ENCODE results near the gene DCD.
A peak's percentile ranks its signal among the peaks of the same experiment; 100 is the strongest.

The DCD gene

GRCh38 chr12:54605138-54605970 is 42.8 kb downstream of the DCD start:
- DNase-seq: no peak

GRCh38 chr12:54604436-54604835 is 43.7 kb downstream of the DCD start:
- DNase-seq: no peak

- DNase-seq: no peak
Observed at GRCh38 chr12:54603872-54604271, 44.3 kb downstream of the DCD start.

GRCh38 chr12:54603173-54603814 is 44.9 kb downstream of the DCD start:
- peak; percentile 74 for DNase-seq

- no peak for DNase-seq
Observed at GRCh38 chr12:54602661-54603060, 45.5 kb downstream of the DCD start.

GRCh38 chr12:54601841-54602240 is 46.3 kb downstream of the DCD start:
- DNase-seq: peak; percentile 33

- DNase-seq: no peak
Observed at GRCh38 chr12:54598970-54599369, 49.2 kb downstream of the DCD start.

GRCh38 chr12:54596526-54596946 is 51.6 kb downstream of the DCD start:
- peak; percentile 27 for DNase-seq

GRCh38 chr12:54595471-54595870 is 52.7 kb downstream of the DCD start:
- no peak for DNase-seq

Measured in HCEC 1CT (cell line).